Hematopoietic multipotent progenitor cell (in vitro differentiated cells): ENCODE data around the gene SLC15A5. TPM values are rescaled to one million over a fixed set of nuclear protein-coding genes. Genes with fewer than 3 reads are reported as not detected.

ENCODE experiments used
- DNase-seq, 3 donors: peaks; one replicate each; pipeline ENCODE4 v3.0.0-alpha.2; 2011 to 2015; ENCODE audit warnings: low read depth in 2 of 3, low spot score in 2 of 3
- total RNA-seq: library from RNA; depleted of rRNA; stranded (reverse); fragments of >200 nt; gene quantifications from one replicate; pipeline ENCODE4 v1.2.3, GENCODE V29; 2012

SLC15A5 gene
- total RNA-seq: not detected

DNA sequence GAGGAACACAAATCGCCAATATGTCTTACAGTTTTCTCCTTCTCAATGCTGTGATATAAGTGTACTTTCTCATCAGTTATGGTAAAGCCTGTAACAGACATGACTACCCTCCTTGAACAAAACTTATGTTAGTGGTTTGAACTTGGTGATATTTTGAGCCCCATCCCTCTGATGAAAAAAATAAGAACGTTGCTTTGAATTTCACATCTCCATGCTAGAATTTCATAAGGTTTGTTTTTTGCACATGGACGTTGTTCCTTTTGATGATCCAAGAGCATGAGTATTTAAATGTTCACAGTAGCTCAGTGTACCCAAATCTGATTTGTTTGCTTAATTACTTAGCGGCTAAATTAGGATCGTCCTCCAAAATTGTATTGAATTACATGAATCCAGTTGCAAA lies at the start of gene SLC15A5:
Gene SLC15A5, minus strand, starts transcription at position 101 of the 400 bp plus-strand sequence. Its CDS starts 0 bp downstream, at position 101.
- DNase-seq: no peak

DNA sequence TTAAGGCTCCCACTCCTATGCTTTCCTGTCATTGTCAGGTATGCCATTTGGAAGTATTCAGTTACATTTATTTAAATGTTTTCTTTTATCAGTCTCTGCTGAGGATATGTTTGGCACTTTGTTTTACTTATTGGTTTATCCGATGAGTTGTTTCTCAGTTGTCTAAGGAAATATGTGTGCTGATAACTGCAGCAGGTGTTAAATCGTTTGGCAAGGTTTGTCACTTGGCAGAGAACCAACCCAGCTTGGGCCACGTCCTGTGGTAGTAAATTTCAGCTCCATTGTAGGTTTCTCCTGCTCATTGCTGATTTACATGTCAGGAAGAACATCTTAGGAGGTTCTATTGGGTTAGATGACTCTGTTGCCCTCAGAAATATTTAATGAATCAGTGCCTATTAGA lies 47.9 kb upstream of the SLC15A5 start:
- no peak for DNase-seq

DNA sequence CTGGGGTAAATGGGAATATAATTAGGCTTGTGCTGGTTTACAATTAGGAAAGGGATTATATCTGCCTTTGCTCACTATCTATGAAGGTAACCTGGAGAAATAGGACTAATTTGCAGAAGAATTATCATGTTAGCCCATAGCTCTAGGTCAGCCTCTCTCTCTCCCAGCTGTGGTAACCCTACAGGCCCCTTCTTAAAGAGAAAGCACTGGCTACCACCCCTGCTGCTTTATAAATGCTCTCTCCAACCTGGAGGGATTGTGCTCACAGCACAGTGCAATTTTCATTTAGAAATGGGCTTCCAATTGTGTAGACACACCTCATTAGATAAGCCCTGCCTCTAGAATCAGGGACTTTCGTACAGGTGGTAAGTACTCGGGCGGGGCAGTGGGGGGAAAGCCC lies 47.3 kb upstream of the SLC15A5 start:
- no peak for DNase-seq

- DNase-seq: no peak
Observed at GRCh38 chr12:16324272-16324671, 46.8 kb upstream of the SLC15A5 start.

DNA sequence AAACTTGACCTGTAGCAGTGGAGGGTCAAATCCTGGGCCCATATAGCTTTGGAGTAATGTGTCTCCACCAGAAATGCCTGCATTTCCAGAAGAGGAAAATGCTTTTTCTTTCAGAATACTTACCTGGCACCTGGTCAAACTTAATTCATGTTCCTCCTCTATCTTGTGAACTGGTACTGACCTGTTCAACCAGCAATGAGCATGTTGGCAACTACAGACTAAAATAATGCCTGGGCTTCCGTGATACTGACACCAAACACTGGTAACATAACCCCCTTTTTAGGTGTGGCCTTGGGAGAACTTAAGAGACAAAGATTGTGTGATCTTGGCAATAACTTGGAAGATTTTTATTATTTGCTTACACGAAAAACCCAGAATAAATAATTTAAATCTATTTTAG lies 46.2 kb upstream of the SLC15A5 start:
- DNase-seq: no peak

GRCh38 chr12:16323010-16323409 lies 45.5 kb upstream of the SLC15A5 start:
- no peak for DNase-seq

- no peak for DNase-seq
Observed at GRCh38 chr12:16310934-16311333, 33.4 kb upstream of the SLC15A5 start.

- no peak for DNase-seq
Observed at GRCh38 chr12:16307856-16308475, 30.5 kb upstream of the SLC15A5 start.

- DNase-seq: no peak
Observed at GRCh38 chr12:16303939-16304338, 26.5 kb upstream of the SLC15A5 start.

GRCh38 chr12:16300736-16301135 lies 23.3 kb upstream of the SLC15A5 start:
- no peak for DNase-seq

DNA sequence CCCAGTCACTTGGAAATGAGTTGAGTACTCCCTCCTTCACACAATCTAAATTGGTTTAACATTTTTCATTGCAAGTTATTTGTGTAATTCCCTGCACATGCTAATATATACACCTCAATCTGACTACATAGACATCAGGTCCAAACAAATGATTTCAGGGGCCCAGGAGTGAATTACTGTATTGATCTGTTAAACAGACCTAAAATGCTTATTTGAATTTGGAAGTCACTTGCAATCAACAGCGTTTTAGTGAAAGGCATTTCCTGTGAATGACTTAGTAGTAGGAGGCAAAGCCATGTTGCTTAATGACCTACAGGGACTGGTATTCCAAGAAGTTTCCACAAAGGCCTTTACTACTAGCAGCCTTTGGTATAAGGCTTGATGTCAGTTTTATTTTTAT lies 22.6 kb upstream of the SLC15A5 start:
- DNase-seq: no peak

GRCh38 chr12:16299403-16299802 lies 21.9 kb upstream of the SLC15A5 start:
- no peak for DNase-seq

DNA sequence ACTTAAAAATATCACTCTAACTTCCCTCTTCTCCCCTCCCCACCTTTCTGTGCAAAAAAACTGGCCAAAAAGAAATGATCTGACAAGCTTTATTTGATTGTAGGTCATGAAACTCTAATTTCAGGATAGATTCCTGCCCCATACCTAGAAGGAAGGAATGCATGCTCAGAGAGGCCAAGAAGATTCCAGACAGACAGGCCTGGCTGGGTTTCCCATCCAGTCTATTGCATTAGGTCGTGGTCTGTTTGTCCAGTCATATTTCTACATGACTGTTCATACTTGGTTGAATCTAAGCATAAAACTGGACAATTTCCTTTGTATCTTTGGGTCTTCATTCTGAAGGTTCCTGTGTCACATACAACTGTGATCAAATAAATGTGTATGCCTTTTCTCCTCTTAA lies 20.0 kb upstream of the SLC15A5 start:
- DNase-seq: no peak

GRCh38 chr12:16294376-16294956 lies 17.0 kb upstream of the SLC15A5 start:
- no peak for DNase-seq

DNA sequence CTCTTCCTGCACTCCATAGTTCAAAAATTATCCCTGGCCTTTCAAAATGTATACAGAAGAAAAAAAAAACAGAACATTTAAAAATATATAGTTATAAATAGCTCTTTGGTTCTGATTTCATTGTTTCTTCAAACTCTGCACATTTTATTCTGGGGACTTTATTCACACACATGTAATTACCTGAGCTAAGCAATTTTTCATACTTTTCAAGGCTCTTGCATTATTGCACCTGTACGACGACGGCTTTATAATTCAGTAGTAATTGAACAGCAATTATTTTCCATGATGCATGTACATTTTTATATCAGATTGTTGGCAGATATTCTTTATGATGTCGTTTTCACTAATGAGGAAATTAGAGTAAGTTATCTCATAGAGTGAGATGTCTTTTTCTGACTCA lies 13.5 kb upstream of the SLC15A5 start:
- no peak for DNase-seq

DNA sequence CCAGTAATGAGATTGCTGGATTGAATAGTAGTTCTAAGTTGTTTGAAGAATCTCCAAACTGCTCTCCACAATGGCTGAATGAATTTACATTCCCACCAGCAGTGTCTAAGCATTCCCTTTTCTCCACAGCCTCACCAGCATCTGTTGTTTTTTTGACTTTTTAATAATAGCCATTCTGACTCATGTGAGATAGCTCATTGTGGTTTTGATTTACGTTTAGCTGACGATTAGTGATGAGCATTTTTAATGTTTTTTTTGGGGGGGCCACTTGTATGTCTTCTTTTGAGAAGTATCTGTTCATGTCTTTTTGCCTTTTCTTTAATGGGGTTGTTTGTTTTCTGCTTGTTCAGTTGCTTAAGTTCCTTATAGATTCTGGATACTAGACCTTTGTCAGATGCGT lies 8.1 kb upstream of the SLC15A5 start:
- DNase-seq: no peak

- no peak for DNase-seq
Observed at GRCh38 chr12:16282978-16283377, 5.5 kb upstream of the SLC15A5 start.

DNA sequence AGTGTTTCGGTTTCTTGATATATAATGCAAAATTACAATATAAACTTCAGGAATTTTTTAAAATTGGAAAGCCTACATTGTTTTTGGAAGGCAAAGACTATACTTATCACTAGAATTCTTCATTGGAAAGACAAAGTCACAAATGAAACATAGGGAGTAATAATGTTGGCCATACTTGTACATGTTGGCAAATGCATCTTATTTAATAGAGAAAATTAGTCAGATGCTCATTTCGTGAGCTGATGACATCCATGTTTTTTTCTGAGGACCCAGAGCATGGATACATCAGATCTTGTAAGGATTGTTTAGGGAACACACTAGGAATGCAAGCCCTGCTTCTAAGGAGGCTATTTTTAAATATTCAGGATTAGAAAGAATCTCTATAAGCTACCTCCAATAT lies 4.6 kb upstream of the SLC15A5 start:
- no peak for DNase-seq

DNA sequence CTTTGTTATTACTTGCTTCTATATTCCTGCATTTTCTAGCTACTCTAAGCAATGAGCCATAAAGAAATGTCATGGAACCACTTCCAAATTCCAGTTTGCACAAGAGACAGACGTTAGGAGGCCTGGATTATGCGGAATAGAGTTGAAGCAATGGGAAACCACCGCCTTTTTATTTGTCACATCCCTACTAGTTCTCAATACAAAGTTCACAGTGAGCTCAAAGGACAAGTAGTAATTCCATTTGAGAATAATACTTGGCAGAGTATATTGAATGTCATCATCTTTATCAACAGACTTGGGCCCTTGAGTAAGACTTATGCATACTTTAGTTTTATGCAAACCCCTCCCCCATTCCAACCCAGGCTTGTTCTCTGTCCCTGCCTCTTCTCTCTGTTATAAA lies 3.7 kb upstream of the SLC15A5 start:
- DNase-seq: no peak

- no peak for DNase-seq
Observed at GRCh38 chr12:16272222-16272621, 5.3 kb downstream of the SLC15A5 start.

GRCh38 chr12:16271062-16271461 lies 6.4 kb downstream of the SLC15A5 start:
- DNase-seq: no peak

DNA sequence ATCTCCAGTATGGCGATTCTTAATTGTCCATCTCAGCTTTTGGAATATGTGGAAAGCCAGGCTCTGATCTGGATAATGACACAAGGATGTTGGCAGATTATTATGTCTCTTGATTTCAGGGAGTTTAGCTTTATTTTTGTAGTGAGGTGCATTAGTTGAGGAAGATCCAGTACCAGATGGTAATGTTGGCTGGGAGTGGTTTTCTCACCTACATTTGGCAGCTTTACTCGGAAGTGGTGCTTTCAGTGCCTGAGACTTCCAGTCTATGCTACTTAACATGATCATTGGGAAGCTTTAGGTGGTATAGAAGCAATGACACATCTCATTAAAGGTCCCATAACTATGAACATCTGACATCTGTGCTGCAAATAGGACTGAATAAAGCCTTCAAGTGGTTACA lies 7.5 kb downstream of the SLC15A5 start:
- no peak for DNase-seq

GRCh38 chr12:16266085-16266484 lies 11.4 kb downstream of the SLC15A5 start:
- no peak for DNase-seq
